ENCODE results near the gene TRPV3.

- TF ChIP-seq CTCF (IDR thresholded peaks at IDR 0.05) (no peak), POLR2A (IDR thresholded peaks at IDR 0.05) (no peak)
These were observed 56.3 kb downstream of the TRPV3 start for GRCh38 chr17:3501344-3501743.

Measured in lower leg skin (tissue), 3 donors.